HG02642 (cell line): ENCODE data around the gene DXO.
A peak's percentile ranks its signal among the peaks of the same experiment; 100 is the strongest.

Source experiments
- ATAC-seq: cut with Tn5 transposase; IDR thresholded peaks from one replicate; pipeline ENCODE4 v1.9.1; 2021; ENCODE audit warnings: mild to moderate bottlenecking; ENCODE audit not compliant: unreplicated experiment, poor library complexity

The DXO gene

DNA sequence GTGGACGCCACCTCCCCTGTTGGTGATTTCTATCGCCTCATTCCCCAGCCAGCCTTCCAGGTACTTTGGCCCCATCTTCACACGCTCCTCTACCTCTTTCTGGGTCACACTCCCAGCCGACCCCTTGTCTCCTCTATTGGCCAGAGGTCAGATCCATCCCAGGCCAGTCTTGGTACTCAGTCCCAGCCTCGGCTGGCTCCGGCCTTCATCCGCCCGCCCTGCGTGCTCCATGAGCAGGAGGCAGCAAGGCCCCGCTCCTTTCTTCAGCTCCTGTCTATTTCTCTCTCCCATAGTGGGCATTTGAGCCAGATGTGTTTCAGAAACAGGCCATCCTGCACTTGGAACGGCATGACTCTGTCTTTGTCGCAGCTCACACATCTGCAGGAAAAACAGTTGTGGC lies 10.3 kb downstream of the DXO start:
- ATAC-seq, result no peak

DNA sequence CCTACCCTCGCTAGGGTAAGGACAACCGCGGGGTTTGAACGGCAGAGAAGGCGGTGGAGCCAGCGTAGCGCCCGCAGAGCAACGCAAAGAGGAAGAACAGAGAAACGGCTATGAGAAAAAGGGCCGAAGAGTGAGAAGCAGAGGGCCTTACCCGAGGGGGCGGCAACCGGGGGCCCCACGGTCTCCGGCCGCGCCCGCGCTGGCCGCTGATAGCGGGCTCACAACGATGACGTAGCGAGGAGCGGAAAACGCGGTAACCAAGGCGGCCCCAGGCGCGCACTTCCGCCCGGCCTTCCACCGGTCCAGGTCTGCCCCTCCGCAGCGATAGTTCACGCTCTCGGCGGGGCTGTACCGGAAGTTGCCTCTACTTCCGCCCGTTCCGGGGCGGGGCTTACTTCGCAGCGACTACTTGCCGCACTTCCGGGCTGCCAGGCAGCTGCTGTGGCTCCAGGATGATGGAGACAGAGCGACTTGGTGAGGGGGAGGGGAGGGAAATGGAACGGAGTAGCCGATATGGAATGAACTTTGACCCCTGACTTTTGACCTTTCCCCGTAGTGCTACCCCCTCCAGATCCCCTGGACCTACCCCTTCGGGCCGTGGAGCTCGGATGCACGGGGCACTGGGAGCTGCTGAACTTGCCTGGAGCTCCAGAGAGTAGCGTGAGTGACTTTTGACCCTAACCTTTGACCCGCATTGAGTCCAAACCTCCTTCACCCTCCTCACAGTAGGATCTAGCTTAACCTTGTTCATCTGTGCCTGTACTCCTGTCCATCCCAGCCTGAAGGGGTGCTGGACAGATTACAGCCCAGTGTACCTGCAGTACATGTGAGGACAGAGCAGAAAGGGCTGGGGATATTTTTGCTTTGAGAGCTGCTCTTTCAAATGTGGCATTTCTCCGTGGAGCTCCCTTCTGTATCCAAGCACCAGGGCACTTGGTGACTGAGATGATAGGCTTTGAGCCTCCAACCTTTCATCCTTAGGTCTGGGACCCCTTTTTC lies 12.9 kb downstream of the DXO start, which contains the start of the genes NELFE and SKIC2:
Gene NELFE, minus strand, starts transcription at position 231 of the 999 bp plus-strand sequence. CDS start 525 bp downstream, outside the sequence.
Gene SKIC2, plus strand, starts transcription at position 435 of the 999 bp plus-strand sequence. Its CDS starts 18 bp downstream, at position 453.
- ATAC-seq, result peak; percentile 94

DNA sequence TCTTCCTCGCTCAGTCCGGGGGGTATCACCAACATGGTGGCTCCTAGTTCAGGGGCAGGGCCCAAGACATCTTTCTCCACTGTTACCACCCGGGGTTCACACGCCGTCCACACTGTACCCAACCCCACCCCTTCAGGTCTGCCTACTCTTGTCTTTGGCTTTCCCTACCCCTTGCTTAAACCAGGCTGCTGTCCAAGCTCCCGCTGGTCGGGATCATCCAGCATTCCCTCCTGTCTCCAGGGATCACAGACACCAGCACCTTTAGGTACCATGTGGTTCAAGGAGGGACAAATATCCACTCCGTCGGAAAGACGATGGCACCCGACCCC lies 13.6 kb downstream of the DXO start:
- ATAC-seq, result peak; percentile 10

DNA sequence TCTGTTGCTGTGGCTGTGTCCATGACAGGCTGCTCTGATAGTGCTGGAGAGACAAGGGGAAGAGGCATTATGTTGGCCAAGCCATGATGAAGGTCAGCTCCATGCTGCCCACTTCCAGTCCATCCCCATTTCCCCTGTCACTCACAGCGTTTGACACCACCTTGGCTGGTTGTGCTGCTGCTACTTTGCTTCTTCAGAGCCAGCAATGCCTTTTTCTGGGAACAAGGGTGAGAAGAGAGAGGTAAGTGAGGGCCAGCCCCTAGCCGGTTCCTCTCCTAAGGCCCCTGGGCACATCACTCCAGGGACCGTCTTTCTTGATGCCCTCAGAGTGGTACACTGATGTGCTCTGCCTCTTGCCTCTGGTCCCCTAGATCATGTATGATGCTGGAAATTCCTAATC lies 15.1 kb downstream of the DXO start:
- no peak for ATAC-seq

DNA sequence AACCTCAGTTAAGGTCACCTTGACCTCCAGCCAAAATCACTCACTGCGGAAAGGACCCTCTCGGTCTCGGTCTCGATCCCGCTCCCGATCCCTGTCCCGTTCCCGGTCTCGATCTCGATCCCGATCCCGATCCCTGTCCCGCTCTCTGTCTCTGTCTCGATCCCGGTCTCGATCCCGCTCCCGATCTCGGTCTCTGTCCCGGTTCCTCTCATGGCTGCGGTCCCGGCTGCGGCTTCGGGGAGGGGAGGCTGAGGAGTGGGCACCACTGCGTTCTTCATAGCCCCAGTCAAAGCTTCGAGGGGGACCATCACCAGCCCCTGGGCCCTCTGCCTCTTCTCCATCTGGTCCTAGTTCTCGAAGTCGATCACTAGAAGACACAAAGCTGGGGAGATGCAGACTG lies 17.4 kb downstream of the DXO start:
- no peak for ATAC-seq

DNA sequence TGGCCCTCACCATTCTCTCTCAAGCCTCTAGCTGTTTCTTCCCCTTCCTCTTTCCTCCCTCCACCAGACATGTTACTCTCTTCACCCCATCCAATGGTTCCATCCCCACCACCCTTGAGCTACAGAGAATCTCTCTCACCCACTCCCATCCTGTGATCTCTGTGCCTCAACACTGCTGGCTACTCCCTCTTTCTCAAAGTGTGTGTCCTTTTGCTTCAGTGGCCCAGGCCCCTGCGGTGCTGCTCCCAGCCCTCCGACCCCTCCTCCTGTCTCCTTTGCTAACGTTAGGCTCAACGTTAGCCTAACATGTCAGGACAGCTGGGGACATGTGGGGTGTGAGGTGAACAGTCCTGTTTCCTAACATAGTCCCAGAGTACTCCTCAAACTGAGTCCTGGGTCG lies 19.0 kb downstream of the DXO start:
- ATAC-seq, result no peak

DNA sequence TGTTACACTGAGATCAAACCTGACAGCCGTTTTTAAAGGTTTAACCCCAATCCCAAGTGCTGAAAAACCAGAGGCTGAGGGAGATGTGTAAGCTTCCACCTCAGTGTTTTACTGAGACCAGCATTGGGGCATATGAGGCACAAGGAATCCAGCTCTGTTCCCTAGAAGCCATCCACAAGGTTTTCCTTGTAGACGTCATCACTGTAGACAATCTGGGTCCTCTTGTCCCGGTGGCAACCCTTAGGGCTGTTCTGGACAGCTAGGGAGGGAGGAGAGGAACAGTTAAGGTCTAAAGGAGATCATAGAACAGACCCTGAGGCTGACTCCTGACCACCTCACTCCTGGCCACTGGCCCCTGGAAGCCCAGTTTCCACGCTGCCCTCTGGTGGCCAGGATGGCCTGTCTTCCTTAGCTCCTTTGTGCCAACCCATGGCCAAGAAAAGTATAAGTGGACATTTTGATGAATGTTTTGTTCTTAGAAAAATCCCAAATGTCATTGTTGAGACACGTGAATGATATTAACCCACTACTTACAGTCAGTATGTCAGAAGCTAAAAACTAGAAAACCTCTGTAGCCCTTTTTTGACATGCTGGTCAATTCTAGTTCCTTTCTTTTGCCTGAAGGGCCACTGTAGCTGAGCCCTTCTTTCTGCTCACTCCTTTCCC lies 19.7 kb downstream of the DXO start:
- no peak for ATAC-seq

DNA sequence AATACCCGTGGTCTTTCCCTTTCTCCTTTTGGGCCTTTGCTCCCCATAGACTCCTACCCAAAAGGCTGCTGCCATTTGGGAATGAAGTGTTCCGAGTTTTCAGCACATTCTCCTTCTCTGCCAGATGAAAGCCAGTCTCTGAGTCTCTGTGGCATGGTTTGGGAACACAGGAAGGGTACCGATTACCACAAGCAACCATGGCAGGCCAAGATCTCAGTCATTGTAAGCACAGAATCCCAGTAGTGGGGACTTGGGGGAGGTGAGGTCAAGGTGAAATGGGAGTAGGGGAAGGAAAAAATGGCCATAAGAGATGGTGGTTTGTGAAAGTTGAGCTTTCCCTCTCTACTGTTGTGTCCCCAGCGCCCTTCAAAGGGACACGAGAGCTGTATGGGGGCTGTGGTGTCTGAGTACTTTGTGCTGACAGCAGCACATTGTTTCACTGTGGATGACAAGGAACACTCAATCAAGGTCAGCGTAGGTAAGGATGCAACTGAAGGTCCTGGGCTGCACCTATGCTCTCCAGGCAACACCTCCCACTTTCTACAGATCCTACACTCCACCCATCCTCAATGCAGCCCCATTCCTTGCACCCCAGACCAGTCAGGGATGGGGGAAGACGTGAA lies 21.9 kb downstream of the DXO start:
- no peak for ATAC-seq

DNA sequence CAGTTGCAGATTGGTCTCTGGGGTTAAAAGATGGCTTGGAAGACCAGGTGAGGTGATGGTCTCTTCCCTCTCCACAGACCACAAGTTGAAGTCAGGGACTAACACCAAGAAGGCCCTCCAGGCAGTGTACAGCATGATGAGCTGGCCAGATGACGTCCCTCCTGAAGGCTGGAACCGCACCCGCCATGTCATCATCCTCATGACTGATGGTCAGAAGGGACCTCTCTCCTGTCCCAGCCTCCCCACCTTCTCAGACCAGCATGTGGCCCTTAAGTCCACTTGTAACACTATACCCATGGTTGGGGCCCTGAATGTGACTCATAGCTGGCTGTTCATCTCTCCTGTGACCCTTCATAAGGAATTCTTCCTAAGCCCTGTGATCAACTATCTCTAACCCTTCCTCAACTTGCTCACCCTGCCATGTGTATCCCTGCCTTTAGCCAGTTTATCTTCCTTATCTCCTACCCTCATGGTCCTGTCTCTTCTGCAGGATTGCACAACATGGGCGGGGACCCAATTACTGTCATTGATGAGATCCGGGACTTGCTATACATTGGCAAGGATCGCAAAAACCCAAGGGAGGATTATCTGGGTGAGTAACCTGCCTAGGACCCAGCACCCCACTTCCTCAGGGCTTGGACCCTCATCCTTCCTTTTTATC lies 23.1 kb downstream of the DXO start:
- no peak for ATAC-seq

DNA sequence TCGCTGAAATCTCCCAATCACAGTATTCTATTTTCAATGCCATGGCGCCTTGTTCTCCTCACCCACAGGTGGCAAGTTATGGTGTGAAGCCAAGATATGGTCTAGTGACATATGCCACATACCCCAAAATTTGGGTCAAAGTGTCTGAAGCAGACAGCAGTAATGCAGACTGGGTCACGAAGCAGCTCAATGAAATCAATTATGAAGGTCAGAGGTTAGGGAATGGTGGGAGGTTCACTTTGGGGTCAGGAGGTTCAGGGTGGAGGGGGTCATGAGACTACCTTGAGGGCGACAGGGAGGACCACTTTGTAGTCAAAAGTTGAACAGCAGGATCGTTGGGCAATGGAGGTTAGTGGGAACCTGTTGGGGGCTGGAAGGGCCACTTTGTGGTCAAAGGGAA lies 23.6 kb downstream of the DXO start:
- no peak for ATAC-seq

DNA sequence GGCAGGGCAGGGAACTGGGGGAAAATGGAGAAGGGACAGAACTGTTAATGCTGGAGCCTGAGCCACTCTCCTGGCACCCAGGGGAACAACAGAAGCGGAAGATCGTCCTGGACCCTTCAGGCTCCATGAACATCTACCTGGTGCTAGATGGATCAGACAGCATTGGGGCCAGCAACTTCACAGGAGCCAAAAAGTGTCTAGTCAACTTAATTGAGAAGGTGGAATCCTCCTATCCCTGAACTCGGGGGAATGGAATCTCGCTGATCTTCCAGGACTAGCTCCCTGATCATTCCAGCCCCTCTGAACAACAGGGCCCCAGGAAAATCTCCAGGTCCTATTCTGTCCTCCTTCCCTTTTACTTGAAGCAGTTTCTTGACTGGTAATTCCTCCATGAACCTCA lies 24.1 kb downstream of the DXO start:
- no peak for ATAC-seq

DNA sequence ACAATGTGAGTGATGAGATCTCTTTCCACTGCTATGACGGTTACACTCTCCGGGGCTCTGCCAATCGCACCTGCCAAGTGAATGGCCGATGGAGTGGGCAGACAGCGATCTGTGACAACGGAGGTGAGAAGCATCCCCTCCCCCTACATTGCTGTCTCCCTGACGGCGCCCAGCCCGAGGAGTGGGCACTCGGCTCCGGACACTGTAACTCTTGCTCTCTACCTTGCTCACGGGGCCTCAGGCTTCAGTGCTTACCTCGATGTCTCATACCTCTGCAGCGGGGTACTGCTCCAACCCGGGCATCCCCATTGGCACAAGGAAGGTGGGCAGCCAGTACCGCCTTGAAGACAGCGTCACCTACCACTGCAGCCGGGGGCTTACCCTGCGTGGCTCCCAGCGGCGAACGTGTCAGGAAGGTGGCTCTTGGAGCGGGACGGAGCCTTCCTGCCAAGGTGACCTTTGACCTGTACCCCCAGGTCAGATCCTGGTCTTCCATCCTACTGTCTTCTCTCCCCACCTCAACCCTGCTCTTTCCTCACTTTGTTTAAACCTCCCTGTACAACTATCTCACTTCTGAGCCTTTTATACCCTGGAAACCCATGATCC lies 24.8 kb downstream of the DXO start:
- no peak for ATAC-seq

DNA sequence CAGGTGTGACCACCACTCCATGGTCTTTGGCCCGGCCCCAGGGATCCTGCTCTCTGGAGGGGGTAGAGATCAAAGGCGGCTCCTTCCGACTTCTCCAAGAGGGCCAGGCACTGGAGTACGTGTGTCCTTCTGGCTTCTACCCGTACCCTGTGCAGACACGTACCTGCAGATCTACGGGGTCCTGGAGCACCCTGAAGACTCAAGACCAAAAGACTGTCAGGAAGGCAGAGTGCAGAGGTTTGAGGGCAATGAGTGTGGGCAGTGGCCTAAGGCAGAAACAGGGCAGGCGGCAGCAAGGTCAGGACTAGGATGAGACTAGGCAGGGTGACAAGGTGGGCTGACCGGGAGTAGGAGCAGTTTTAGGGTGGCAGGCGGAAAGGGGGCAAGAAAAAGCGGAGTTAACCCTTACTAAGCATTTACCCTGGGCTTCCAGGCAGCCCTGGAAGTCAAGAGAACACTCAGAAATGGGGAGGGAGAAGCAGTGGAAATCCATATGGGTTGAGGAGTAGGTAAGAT lies 25.5 kb downstream of the DXO start:
- no peak for ATAC-seq

DNA sequence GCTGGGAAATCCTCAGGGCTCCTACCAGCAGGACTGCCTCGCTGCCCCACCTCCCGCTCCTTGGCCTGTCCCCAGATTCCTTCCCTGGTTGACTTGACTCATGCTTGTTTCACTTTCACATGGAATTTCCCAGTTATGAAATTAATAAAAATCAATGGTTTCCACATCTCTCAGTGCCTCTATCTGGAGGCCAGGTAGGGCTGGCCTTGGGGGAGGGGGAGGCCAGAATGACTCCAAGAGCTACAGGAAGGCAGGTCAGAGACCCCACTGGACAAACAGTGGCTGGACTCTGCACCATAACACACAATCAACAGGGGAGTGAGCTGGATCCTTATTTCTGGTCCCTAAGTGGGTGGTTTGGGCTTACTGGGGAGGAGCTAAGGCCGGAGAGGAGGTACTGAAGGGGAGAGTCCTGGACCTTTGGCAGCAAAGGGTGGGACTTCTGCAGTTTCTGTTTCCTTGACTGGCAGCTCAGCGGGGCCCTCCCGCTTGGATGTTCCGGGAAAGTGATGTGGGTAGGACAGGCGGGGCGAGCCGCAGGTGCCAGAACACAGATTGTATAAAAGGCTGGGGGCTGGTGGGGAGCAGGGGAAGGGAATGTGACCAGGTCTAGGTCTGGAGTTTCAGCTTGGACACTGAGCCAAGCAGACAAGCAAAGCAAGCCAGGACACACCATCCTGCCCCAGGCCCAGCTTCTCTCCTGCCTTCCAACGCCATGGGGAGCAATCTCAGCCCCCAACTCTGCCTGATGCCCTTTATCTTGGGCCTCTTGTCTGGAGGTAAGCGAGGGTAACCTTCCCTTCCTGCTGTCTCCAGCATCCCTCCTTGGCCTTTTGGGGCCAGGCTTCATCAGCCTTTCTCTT lies 26.2 kb downstream of the DXO start, which contains the start of gene CFB:
Gene CFB, plus strand, starts transcription at position 589 of the 863 bp plus-strand sequence. Its CDS starts 127 bp downstream, at position 716.
- ATAC-seq, result no peak

DNA sequence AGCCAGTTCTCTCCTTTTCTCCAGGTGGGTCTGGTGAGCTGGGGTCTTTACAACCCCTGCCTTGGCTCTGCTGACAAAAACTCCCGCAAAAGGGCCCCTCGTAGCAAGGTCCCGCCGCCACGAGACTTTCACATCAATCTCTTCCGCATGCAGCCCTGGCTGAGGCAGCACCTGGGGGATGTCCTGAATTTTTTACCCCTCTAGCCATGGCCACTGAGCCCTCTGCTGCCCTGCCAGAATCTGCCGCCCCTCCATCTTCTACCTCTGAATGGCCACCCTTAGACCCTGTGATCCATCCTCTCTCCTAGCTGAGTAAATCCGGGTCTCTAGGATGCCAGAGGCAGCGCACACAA lies 26.8 kb downstream of the DXO start:
- ATAC-seq, result no peak

DNA sequence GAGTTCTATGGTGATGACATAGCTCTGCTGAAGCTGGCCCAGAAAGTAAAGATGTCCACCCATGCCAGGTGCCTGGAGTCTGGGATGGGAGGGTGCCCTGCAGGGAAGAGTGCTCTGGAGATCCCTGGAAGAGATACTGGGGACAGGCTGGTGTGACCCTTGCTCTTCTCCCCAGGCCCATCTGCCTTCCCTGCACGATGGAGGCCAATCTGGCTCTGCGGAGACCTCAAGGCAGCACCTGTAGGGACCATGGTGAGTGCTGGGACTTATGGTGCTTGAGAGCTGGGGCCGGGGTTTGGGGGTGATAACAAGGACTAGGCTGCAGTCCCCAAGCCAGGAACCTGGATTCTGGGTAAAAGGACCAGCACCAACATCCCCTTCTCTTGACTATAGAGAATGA lies 28.2 kb downstream of the DXO start:
- ATAC-seq, result no peak

DNA sequence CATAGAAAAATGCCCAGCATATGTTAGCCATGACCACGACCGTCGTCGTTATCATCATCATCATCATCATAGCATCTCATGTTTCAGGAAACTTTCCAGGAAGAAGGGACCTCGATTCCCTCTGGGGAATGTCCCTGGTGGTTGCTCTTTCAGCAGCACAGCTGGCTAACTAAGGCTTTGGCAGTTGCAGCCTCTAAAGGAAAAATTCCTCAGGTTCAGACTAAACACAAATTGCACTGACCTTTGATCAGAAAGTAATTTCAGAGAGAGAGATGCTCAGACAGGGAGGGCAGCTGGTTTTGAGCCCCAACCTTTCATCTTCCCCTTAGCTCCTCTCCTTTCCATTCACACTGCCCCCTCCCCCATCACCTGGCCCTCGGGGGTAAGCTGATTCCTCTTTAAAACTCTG lies 31.7 kb downstream of the DXO start:
- ATAC-seq, result no peak

DNA sequence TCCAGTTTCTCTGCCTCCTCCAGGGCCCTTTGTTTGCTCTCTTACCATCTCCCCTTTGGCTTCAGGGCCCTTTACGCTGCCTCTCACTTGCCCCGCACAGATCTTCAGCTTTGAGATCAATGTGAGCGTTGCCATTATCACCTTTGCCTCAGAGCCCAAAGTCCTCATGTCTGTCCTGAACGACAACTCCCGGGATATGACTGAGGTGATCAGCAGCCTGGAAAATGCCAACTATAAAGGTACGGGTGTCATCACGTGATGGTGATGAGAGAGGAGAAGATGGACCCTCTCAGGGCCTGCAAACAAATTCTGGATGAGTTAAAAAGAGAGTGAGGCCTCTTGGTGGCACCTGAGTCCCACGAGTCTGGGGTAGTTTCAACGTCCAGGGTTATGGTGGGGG lies 36.1 kb downstream of the DXO start:
- no peak for ATAC-seq

DNA sequence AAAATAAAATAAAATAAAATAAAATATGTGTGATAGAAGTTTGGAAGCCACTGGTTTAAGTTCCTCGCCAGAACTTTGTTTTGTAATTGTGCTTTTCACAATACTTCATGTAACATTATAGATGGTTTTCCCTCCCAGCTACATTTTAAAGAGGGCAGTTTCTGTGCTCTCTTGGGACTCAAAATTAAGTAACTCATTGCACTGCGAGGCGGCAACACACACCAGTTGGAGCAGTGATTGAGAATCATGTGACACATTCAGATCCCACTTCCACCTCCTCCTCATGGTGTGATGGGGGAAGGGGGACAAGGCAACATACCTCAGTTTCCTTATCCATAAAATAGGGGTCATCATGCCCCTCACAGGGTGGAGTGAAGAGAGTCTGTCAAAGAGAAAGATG lies 36.9 kb downstream of the DXO start:
- ATAC-seq, result no peak
